ENCODE data around the gene CAMK2N1.
"Not testable (repeated sequence)": the region's sequence is repeated elsewhere in the genome, so short reads cannot be mapped to it uniquely, and the experiment has no call there.

The CAMK2N1 gene

DNA sequence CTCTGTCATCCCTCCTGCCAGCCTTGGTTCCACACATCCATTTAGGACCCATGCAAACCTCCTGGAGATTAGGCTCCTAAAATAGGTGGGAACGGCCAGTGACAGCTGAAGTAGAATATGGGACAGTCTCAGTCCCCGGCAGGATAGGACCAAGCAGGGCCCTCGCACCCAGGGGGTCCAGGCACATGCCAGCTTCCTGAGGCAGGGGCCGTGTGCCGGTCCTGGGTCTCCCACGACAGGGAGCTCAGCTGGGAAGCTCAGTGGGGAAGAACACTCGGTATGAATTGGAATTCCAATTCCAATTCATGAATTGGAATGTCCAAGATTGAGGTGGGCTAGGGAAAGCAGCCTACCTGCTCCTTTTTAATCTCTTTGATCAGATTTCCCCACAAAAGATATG, 12.1 kb upstream of the CAMK2N1 start:
- in situ Hi-C loops (cut with MboI; ENCODE audit: low pct_unique_long_range_greater_than_20kb, low sequenced_read_pairs) = loop anchor here (25.0 kb wide), 1 partner anchor 286 kb away; no protein-coding TSS in a partner anchor
- DNase-seq = no peak

DNA sequence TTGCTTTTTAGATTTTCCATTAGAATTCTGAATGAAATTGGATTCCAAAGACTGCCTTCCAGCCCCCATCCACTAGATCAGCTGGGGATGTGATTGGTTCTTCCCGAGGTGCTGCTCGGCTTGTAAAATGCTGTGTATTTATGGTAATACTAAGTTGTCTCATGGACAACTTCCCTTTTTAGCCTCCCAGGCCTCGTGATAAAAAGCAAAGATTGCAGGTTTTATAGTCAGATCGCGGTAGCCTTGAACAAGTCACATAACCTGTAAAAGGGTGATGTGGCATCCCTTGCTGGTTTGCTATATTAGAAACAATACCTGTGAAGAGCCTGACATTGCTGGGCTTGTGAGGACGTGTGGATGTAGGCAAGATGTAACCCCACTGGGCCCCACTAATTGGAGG, 11.5 kb upstream of the CAMK2N1 start:
- in situ Hi-C loops (cut with MboI; ENCODE audit: low pct_unique_long_range_greater_than_20kb, low sequenced_read_pairs) = loop anchor here (25.0 kb wide), 1 partner anchor 285 kb away; no protein-coding TSS in a partner anchor
- peak; percentile 21 for DNase-seq

GRCh38 chr1:20496725-20497383, 10.8 kb upstream of the CAMK2N1 start:
- not testable (repeated sequence) for DNase-seq
- in situ Hi-C loops (cut with MboI; ENCODE audit: low pct_unique_long_range_greater_than_20kb, low sequenced_read_pairs) = loop anchor here (25.0 kb wide), 1 partner anchor 285 kb away; no protein-coding TSS in a partner anchor

DNA sequence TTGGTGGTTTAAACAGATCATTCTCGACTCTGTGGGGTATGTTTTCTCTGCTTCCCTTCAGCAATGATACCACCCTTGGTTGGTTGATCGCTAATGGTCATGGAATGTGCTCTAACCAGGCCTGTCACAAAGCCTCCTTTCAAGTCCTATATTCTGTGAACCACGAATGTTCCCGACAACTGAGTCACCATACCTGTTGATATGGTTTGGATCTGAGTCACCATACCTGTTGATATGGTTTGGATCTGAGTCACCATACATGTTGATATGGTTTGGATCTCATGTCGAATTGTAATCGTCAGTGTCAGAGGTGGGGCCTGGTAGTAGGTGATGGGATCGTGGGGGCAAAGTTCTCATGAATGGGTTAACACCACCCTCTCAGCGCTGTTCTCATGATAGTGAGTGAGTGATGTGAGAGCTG, 10.2 kb upstream of the CAMK2N1 start:
- DNase-seq = no peak
- in situ Hi-C loops (cut with MboI; ENCODE audit: low pct_unique_long_range_greater_than_20kb, low sequenced_read_pairs) = loop anchor here (25.0 kb wide), 1 partner anchor 284 kb away; no protein-coding TSS in a partner anchor

- in situ Hi-C loops (cut with MboI; ENCODE audit: low pct_unique_long_range_greater_than_20kb, low sequenced_read_pairs) = loop anchor here (25.0 kb wide), 1 partner anchor 283 kb away; no protein-coding TSS in a partner anchor
- DNase-seq = no peak
Observed at GRCh38 chr1:20495661-20496060, 9.7 kb upstream of the CAMK2N1 start.

DNA sequence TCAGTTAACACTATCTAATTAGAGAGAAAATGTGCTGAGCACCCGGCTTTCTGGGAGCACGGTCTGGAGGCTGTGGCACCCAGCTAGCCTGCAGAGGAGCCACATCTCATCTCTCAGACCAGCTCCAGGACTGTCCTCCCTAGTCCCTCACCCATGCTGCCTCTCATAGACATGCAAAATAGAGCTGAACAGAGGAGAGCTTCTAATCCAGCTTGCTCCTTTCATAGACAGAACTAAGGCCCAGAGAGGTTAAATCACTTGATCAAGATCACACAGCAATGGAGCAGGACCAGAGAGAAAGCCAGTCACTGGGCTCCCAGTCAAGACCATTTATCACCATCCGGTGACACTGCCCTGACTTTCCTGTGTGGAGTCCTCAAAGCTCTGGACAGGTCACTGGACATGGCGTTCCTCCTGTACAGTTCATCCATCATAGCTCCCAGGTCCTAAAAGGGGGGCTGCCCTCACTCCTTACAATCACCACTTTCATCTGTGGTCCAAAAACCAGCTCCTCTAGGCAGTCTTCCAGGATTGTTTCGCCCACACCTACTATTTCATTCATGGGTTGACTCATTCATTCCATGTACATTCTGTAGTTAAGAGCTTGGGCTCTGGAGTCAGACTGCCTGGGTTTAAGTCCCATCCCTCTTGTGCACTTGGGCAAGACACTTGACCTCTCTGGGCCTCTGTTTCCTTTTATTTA, 8.8 kb upstream of the CAMK2N1 start:
- in situ Hi-C loops (cut with MboI; ENCODE audit: low pct_unique_long_range_greater_than_20kb, low sequenced_read_pairs) = loop anchor here (25.0 kb wide), 1 partner anchor 282 kb away; no protein-coding TSS in a partner anchor
- no peak for DNase-seq

GRCh38 chr1:20493839-20494608, 8.0 kb upstream of the CAMK2N1 start:
- DNase-seq = peak; percentile 95
- in situ Hi-C loops (cut with MboI; ENCODE audit: low pct_unique_long_range_greater_than_20kb, low sequenced_read_pairs) = loop anchor here (25.0 kb wide), 1 partner anchor 282 kb away; no protein-coding TSS in a partner anchor

DNA sequence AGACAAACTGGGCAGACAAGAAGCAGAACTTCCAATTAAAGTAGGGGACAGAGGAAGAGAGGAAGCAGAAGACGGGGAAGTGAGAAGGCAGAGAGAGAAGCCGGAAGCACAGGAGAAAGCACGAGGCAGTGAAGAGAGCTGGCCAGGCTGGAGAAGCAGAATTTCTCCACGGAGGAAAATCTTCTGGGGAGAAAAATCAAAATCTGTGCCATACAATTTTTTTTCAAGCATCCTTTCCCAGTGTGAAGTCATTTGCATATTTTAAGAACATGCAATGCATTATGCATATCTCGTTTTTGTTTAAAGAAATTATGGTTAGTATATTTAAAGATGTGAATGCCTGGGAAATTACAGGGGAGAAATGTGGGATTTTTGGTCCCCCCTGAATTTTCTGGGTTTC, 7.3 kb upstream of the CAMK2N1 start:
- no peak for DNase-seq
- in situ Hi-C loops (cut with MboI; ENCODE audit: low pct_unique_long_range_greater_than_20kb, low sequenced_read_pairs) = loop anchor here (25.0 kb wide), 1 partner anchor 281 kb away; no protein-coding TSS in a partner anchor

GRCh38 chr1:20492751-20493150, 6.7 kb upstream of the CAMK2N1 start:
- DNase-seq = no peak
- in situ Hi-C loops (cut with MboI; ENCODE audit: low pct_unique_long_range_greater_than_20kb, low sequenced_read_pairs) = loop anchor here (25.0 kb wide), 1 partner anchor 280 kb away; no protein-coding TSS in a partner anchor

DNA sequence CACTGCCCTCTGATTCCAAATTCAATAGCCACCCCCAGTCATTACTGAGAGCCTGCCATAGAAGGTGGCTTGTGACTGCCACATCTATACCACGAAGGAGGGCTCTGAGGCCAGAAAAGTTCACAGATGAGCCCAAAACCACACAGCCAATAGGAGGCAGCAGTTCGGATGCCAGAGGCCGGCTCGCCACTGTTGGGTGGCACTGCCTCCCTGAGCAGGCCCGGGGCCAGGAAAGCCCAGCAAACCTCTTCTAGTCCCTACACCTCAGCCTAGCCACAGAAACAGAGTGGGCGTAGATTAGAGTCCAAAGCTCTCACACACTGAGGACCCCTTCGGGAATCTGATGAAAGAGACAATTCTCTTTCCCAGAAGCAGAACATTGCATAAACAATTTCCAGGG, 5.9 kb upstream of the CAMK2N1 start:
- in situ Hi-C loops (cut with MboI; ENCODE audit: low pct_unique_long_range_greater_than_20kb, low sequenced_read_pairs) = loop anchor here (25.0 kb wide), 1 partner anchor 280 kb away; no protein-coding TSS in a partner anchor
- DNase-seq = no peak

DNA sequence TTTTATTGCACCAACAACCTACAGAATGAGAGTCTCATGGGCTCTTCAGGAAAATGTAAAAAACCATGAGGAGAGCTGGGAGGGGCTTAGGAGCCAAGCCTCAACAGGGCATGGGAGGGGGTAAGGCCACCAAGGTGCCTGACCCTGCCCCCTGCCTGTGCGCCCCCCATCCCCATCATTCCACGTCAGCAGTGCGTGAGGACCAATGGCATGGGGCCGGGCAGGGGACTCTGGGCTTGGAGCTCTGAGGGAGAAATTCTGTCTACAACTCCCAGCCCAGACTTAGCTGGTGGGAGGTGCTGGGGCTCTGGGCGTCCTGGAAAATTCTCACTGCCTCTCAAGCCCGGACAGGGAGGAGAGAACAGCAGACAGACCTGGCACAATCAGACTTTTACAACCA, 5.2 kb upstream of the CAMK2N1 start:
- in situ Hi-C loops (cut with MboI; ENCODE audit: low pct_unique_long_range_greater_than_20kb, low sequenced_read_pairs) = loop anchor here (25.0 kb wide), 1 partner anchor 279 kb away; no protein-coding TSS in a partner anchor
- DNase-seq = no peak

DNA sequence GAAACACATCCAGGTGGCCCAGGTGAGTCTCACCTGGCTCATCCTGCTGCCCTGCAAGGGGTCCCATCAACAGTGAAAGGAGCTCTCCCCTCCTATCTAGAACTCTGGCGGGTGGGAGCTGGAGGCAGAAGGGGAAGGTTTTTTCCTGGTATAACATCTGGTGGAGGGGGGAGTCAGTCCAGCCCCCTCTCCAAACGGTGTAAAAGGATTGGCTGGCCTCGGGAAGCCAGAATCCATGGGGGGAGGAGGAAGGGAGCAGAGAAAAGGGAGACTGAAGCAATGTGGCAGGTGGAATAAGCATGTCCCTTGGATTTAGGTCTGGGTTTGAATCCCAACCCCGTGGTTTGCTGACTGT, 1.2 kb upstream of the CAMK2N1 start:
- in situ Hi-C loops (cut with MboI; ENCODE audit: low pct_unique_long_range_greater_than_20kb, low sequenced_read_pairs) = loop anchor here (25.0 kb wide), 1 partner anchor 275 kb away; no protein-coding TSS in a partner anchor
- DNase-seq = no peak

DNA sequence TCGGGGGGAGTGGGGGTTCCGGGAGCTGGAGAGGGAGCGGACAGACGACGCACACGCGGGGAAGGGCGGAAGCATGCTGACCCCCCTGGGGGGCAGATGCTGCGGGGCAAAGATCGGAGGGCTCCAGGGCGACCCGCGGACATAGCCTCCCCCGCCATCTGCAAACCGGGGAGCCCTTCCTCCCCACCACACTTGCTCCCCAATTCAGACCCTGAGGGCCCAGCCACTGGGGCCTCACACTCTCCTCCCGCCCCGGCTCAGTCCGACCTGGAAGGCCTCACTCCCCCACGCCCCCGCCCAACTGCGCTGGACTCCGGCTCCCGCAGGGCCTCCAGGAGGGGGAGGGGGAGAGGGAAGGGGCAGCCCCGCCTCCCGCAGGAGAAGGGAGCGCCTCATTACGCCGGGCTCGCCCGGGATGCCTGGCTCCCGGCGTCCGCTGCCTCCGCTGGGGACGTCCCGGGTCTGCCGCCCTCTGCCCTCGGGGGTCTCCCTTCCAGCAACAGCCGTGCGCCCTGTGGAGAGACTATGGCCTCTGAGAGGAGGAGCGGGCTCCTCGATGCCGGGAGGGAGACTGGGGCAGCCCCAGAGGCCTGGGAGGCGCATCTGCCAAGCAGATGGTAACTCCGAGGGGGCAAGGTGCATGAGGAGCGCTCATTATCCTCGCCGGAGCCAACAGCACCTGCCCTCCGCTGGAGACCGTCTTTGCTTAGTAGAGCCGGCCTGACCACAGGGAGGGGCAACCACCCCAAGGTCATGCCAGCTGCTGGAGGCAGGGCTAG, 636 bp upstream of the CAMK2N1 start:
- DNase-seq = no peak
- in situ Hi-C loops (cut with MboI; ENCODE audit: low pct_unique_long_range_greater_than_20kb, low sequenced_read_pairs) = loop anchor here (25.0 kb wide), 1 partner anchor 274 kb away; no protein-coding TSS in a partner anchor

GRCh38 chr1:20484519-20485462, 1.2 kb downstream of the CAMK2N1 start:
- no peak for DNase-seq
- in situ Hi-C loops (cut with MboI; ENCODE audit: low pct_unique_long_range_greater_than_20kb, low sequenced_read_pairs) = loop anchor here (25.0 kb wide), 1 partner anchor 272 kb away; no protein-coding TSS in a partner anchor

DNA sequence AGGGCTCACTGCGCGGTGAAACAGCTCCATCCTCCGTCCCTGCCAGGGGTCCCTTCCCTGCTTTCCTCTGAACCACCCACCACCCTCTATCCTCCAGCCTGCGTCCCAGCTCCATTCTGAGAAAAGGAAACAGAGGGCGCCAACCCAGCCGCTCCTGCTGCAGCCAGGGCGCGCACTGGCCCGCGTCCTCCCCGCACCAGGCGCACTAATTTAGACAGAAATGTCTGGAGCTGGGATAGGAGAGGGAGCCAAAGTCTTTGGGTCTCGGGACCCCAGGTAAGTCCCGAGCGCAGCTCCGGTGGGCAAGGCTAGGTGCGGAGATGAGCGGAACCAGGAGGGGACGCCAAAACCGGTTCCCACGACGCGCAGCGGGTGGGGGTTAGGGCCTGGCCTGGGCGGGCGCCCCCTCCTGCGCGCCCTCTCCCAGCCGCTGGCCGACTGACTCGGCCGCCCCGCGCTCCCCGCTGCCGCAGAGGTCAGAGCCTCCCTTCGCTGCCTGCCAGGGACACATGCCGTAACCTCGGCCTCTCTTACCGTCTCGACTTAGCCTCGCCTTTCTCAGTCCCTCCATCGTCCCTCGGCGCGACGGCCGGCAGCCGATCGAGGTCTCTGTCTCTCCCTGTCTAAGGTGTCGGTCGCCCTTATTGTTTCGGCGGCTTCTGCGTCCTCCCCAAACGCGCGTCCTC, 2.0 kb downstream of the CAMK2N1 start:
- in situ Hi-C loops (cut with MboI; ENCODE audit: low pct_unique_long_range_greater_than_20kb, low sequenced_read_pairs) = loop anchor here (25.0 kb wide), 1 partner anchor 272 kb away; no protein-coding TSS in a partner anchor

DNA sequence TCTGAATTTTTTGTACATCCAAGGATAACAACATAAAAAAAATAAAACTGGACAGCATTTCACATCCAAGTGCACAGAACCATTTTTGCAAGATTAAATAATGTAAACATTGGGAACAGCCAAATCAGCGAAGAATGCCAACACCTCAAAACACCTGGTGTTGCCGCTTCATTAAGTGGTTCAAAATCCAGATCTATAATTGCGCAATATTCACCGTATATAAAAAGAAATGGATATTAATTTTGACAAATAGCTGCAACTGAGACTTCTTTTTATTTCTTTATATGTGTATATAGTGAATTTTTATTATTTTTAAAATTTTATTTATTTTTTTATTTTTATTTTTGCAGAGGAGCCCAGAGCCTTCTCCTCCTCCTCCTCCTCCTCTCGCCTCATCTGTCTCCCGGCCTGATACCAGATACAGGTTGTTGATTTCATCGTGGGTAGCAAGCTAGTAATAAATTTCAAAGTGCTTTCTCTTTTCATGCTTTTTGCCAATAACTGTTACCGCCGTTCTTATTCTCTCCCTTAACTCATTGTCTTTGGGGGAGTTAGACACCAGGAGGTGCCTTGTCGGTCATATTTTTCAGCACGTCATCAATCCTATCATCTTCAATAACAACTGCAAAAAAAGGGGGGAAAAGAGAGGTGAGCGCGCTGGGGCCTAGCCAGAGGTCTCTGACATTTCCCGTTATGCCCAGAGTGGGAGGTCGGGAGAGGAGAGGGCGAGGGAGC, 2.7 kb downstream of the CAMK2N1 start:
- DNase-seq = no peak
- in situ Hi-C loops (cut with MboI; ENCODE audit: low pct_unique_long_range_greater_than_20kb, low sequenced_read_pairs) = loop anchor here (25.0 kb wide), 1 partner anchor 271 kb away; no protein-coding TSS in a partner anchor

More for the DNA sequence above, 2.0 kb downstream of the CAMK2N1 start:
- DNase-seq = no peak

Measured in KBM-7 (cell line).